GM23338 (cell line): Measurements from ENCODE around the gene ARL1.

Experiments used
- CTCF ChIP-seq, 2 experiments: fragments of 200-600 bp in 1 of 2; sonication (generic) in 1 of 2; conservative IDR thresholded peaks; 2 replicates each; pipeline versions ENCODE4 v1.5.1 to v1.6.1; 2016 to 2017; ENCODE audit warnings: antibody characterized with exemption in 2 of 2, low read depth in 2 of 2, mild to moderate bottlenecking in 2 of 2, moderate library complexity in 1 of 2
- EZH2 ChIP-seq: fragments of 200-600 bp; sonication (generic); IDR thresholded peaks from one replicate; pipeline ENCODE4 v1.8.0; 2017; ENCODE audit warnings: antibody characterized with exemption, mild to moderate bottlenecking, low read depth; ENCODE audit not compliant: unreplicated experiment
- JUNB ChIP-seq: IDR thresholded peaks from one replicate; pipeline ENCODE4 v1.6.1; 2016; ENCODE audit warnings: antibody characterized with exemption; ENCODE audit not compliant: unreplicated experiment
- POLR2AphosphoS5 ChIP-seq: IDR thresholded peaks from 2 replicates; pipeline ENCODE4 v1.6.1; 2016; ENCODE audit warnings: antibody characterized with exemption, low read depth
- TF ChIP-seq, protein P1 (sequence below): IDR thresholded peaks from one replicate; pipeline ENCODE4 v1.6.1; 2018; ENCODE audit warnings: antibody characterized with exemption; ENCODE audit not compliant: unreplicated experiment

DNA sequence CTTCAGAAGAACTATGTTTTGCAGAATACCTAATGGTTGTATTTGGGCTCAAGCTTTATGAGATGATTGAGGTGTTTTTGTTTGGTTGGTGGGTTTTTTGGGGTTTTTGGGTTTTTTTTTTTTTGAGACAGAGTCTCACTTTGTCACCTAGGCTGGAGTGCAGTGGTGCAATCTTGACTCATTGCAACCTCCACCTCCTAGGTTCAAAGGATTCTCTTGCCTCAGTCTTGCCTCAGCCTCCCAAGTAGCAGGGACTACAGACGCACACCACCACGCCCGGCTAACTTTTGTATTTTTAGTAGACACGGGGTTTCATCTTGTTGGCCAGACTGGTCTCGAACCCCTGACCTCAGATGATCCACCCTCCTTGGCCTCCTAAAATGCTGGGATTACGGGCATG is 39.6 kb downstream of the ARL1 start:
- TF ChIP-seq CTCF (conservative IDR thresholded peaks at IDR 0.05; ENCODE audit: low read depth in 2 of 2) (no peak), EZH2 (no peak), POLR2AphosphoS5 (no peak), JUNB (no peak)
- TF ChIP-seq, protein P1, sequence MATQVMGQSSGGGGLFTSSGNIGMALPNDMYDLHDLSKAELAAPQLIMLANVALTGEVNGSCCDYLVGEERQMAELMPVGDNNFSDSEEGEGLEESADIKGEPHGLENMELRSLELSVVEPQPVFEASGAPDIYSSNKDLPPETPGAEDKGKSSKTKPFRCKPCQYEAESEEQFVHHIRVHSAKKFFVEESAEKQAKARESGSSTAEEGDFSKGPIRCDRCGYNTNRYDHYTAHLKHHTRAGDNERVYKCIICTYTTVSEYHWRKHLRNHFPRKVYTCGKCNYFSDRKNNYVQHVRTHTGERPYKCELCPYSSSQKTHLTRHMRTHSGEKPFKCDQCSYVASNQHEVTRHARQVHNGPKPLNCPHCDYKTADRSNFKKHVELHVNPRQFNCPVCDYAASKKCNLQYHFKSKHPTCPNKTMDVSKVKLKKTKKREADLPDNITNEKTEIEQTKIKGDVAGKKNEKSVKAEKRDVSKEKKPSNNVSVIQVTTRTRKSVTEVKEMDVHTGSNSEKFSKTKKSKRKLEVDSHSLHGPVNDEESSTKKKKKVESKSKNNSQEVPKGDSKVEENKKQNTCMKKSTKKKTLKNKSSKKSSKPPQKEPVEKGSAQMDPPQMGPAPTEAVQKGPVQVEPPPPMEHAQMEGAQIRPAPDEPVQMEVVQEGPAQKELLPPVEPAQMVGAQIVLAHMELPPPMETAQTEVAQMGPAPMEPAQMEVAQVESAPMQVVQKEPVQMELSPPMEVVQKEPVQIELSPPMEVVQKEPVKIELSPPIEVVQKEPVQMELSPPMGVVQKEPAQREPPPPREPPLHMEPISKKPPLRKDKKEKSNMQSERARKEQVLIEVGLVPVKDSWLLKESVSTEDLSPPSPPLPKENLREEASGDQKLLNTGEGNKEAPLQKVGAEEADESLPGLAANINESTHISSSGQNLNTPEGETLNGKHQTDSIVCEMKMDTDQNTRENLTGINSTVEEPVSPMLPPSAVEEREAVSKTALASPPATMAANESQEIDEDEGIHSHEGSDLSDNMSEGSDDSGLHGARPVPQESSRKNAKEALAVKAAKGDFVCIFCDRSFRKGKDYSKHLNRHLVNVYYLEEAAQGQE: no peak
